HCT116 (cell line): ENCODE results near the gene HEXB. TPM values are rescaled to one million over a fixed set of nuclear protein-coding genes. Genes with fewer than 3 reads are reported as not detected.

Experiments
- ATAC-seq: fragments of 200-7000 bp; cut with Tn5 transposase; 2 replicates; pipeline ENCODE4 v1.9.1; 2020; ENCODE audit warnings: mild to moderate bottlenecking, moderate library complexity
- BruUV-seq: library from RNA; stranded (reverse); fragments of 400-500 nt; replicated peaks from 2 replicates; lab custom pipeline; 2021; lab: Mats Ljungman, UMichigan
- CTCF ChIA-PET: fragments of 300-600 bp; sonication (Branson Sonifier 250); formaldehyde crosslinking; loops from one replicate; lab custom pipeline; 2021; ENCODE audit warnings: antibody characterized with exemption; lab: Charles Lee
- POLR2A ChIA-PET: fragments of 300-600, 350-600 bp; sonication (Branson Sonifier 250); formaldehyde crosslinking; loops from one replicate; lab custom pipeline; 2021; ENCODE audit warnings: antibody characterized with exemption; lab: Charles Lee
- RAD21 ChIA-PET, 2 experiments: fragments of 300-600 bp; sonication (Branson Sonifier 250); formaldehyde crosslinking; loops; one replicate each; lab custom pipeline; 2023; ENCODE audit warnings: low total read pairs in 2 of 2; ENCODE audit not compliant: uncharacterized antibody in 2 of 2, unreplicated experiment in 2 of 2, low non-redundant PET in 1 of 2; lab: Charles Lee
- DNase-seq: peaks from one replicate; pipeline ENCODE4 v3.0.0-alpha.2; 2010; ENCODE audit warnings: low read depth, low spot score
- H2AFZ ChIP-seq: fragments of 200-600 bp; shearing (Covaris generic), sonication (generic); 2 replicates; pipeline ENCODE4 v1.6.1; 2017; ENCODE audit warnings: low read depth, mixed run types, mixed read lengths, antibody characterized with exemption, low read length; ENCODE audit not compliant: poor library complexity, severe bottlenecking
- H3K27ac ChIP-seq: 2 replicates; pipeline ENCODE4 v1.5.1; 2012; ENCODE audit warnings: low read depth, low read length
- H3K27me3 ChIP-seq: fragments of 200-600 bp; sonication (generic); 2 replicates; pipeline ENCODE4 v1.6.1; 2016; ENCODE audit warnings: mixed run types, low read length, mixed read lengths; ENCODE audit not compliant: insufficient read depth
- H3K36me3 ChIP-seq, 2 experiments: fragments of 200-500 bp in 1 of 2; fragments of 200-600 bp in 1 of 2; sonication (Bioruptor generic) in 1 of 2; sonication (generic) in 1 of 2; 2 replicates each; pipeline versions ENCODE4 v1.5.1 to v1.6.1; 2014 to 2016; ENCODE audit warnings: low read length in 2 of 2, inconsistent platforms in 1 of 2, mixed read lengths in 1 of 2, mixed run types in 1 of 2; ENCODE audit not compliant: insufficient read depth in 2 of 2, control insufficient read depth in 1 of 2
- H3K4me1 ChIP-seq, 2 experiments: fragments of 200-600 bp in 1 of 2; sonication (generic) in 1 of 2; 2 replicates each; pipeline versions ENCODE4 v1.5.1 to v1.6.1; 2012 to 2017; ENCODE audit warnings: low read length in 2 of 2, inconsistent platforms in 1 of 2, mild to moderate bottlenecking in 1 of 2, mixed read lengths in 1 of 2, mixed run types in 1 of 2, moderate library complexity in 1 of 2; ENCODE audit not compliant: insufficient read depth in 2 of 2, control insufficient read depth in 1 of 2
- H3K4me2 ChIP-seq: fragments of 200-600 bp; sonication (generic); 2 replicates; pipeline ENCODE4 v1.6.1; 2017; ENCODE audit warnings: mixed run types, low read length, mixed read lengths
- H3K4me3 ChIP-seq, 2 experiments: fragments of 200-600 bp in 1 of 2; sonication (generic) in 1 of 2; replicated peaks in 1 of 2; 2 replicates each; pipeline ENCODE4 v1.5.1; 2011 to 2016; ENCODE audit warnings: low read length in 2 of 2, control low read depth in 1 of 2, low read depth in 1 of 2, mild to moderate bottlenecking in 1 of 2, mixed read lengths in 1 of 2, mixed run types in 1 of 2
- H3K79me2 ChIP-seq: fragments of 200-600 bp; sonication (generic); 2 replicates; pipeline ENCODE4 v1.6.1; 2017; ENCODE audit warnings: mild to moderate bottlenecking, mixed run types, low read length, moderate library complexity, mixed read lengths; ENCODE audit not compliant: insufficient read depth
- H3K9ac ChIP-seq: fragments of 200-600 bp; sonication (generic); 2 replicates; pipeline ENCODE4 v1.6.1; 2016; ENCODE audit warnings: low read length, mixed read lengths
- H3K9me2 ChIP-seq: fragments of 200-600 bp; sonication (generic), shearing (Covaris generic); 2 replicates; pipeline ENCODE4 v1.6.1; 2017; ENCODE audit warnings: mixed run types, mild to moderate bottlenecking, moderate library complexity; ENCODE audit not compliant: insufficient read depth
- H3K9me3 ChIP-seq, 2 experiments: fragments of 200-500 bp in 1 of 2; fragments of 200-600 bp in 1 of 2; sonication (Bioruptor generic) in 1 of 2; sonication (generic) in 1 of 2; 2 replicates each; pipeline ENCODE4 v1.6.1; 2014 to 2017; ENCODE audit warnings: low read length in 2 of 2, mixed read lengths in 2 of 2, inconsistent platforms in 1 of 2, low read depth in 1 of 2, mild to moderate bottlenecking in 1 of 2, mixed run types in 1 of 2, moderate library complexity in 1 of 2; ENCODE audit not compliant: control insufficient read depth in 1 of 2, insufficient read depth in 1 of 2
- H4K20me1 ChIP-seq: fragments of 200-600 bp; sonication (generic), shearing (Covaris generic); 2 replicates; pipeline ENCODE4 v1.6.1; 2017; ENCODE audit warnings: mixed run types, mild to moderate bottlenecking, moderate library complexity; ENCODE audit not compliant: insufficient read depth
- ATF3 ChIP-seq: IDR thresholded peaks from 2 replicates; pipeline ENCODE4 v1.6.1; 2012
- EZH2phosphoT487 ChIP-seq: fragments of 200-600 bp; IDR thresholded peaks from 2 replicates; pipeline ENCODE4 v1.6.1; 2018; ENCODE audit warnings: antibody characterized with exemption, borderline replicate concordance
- POLR2AphosphoS5 ChIP-seq: IDR thresholded peaks from 2 replicates; pipeline ENCODE4 v1.6.1; 2011; ENCODE audit warnings: mild to moderate bottlenecking, low read depth, low read length, moderate library complexity
- RAD21 ChIP-seq: IDR thresholded peaks from 2 replicates; pipeline ENCODE4 v1.6.1; 2012; ENCODE audit warnings: low read depth, mild to moderate bottlenecking
- REST ChIP-seq: IDR thresholded peaks from 2 replicates; pipeline ENCODE4 v1.6.1; 2012; ENCODE audit warnings: low read depth
- SIN3A ChIP-seq: IDR thresholded peaks from 2 replicates; pipeline ENCODE4 v1.6.1; 2012; ENCODE audit warnings: low read depth
- SP1 ChIP-seq: IDR thresholded peaks from 2 replicates; pipeline ENCODE4 v1.6.1; 2012; ENCODE audit warnings: low read depth
- TCF7L2 ChIP-seq: IDR thresholded peaks from 2 replicates; pipeline ENCODE4 v1.7.0; 2011; ENCODE audit warnings: borderline replicate concordance, inconsistent platforms; ENCODE audit not compliant: insufficient read depth, insufficient read length; ENCODE audit errors: extremely low read depth
- ZBTB33 ChIP-seq: IDR thresholded peaks from 2 replicates; pipeline ENCODE4 v1.6.1; 2011; ENCODE audit warnings: mild to moderate bottlenecking, low read length, moderate library complexity; ENCODE audit not compliant: insufficient replicate concordance; ENCODE audit errors: extremely low read depth
- ZNF274 ChIP-seq: fragments of 200-500 bp; sonication (Bioruptor generic); IDR thresholded peaks from 2 replicates; pipeline ENCODE4 v1.6.1; 2014; ENCODE audit warnings: mild to moderate bottlenecking, low read depth, low read length, inconsistent platforms
- intact Hi-C: fragments of 100-400 bp; cut with micrococcal nuclease; formaldehyde crosslinking; loops from 2 replicates; pipeline ENCODE4 v1.10.0; 2022
- total RNA-seq: library from RNA; stranded (reverse); gene quantifications from one replicate; pipeline ENCODE4 v1.2.1, GENCODE V29; 2021; ENCODE audit not compliant: unreplicated experiment
- TF ChIP-seq, protein P1 (sequence below): IDR thresholded peaks from 2 replicates; pipeline ENCODE4 v1.6.1; 2012
- TF ChIP-seq, protein P2 (sequence below), 3 experiments: fragments of 200-600 bp in 1 of 3; sonication (generic) in 1 of 3; IDR thresholded peaks in 2 of 3; conservative IDR thresholded peaks in 1 of 3; 2 replicates each; pipeline ENCODE4 v1.5.1; 2012 to 2017; ENCODE audit warnings: low read depth in 2 of 3, low read length in 2 of 3, antibody characterized with exemption in 1 of 3, borderline replicate concordance in 1 of 3, control low read depth in 1 of 3, mild to moderate bottlenecking in 1 of 3, mixed read lengths in 1 of 3, mixed run types in 1 of 3, moderate library complexity in 1 of 3; ENCODE audit not compliant: insufficient read depth in 1 of 3

HEXB gene
- total RNA-seq, 1 experiment from 2014 or later, result 123 TPM

GRCh38 chr5:74693191-74693590 is 8.2 kb downstream of the HEXB start:
- H3K9ac ChIP-seq, result no peak overlapping the region
- no peaks in the 10 kb centered on the region for H3K79me2 ChIP-seq
- H3K36me3 ChIP-seq, result peaks cover 19% of the 10 kb centered on the region in 2 experiments; a peak in 3 of 4 replicates
- H3K4me2 ChIP-seq, result no peak overlapping the region
- no peak for DNase-seq
- 0 out of 4 replicates have a peak, but pooled peaks cover 0 to 3% of the 10 kb centered on the region in 2 experiments for H3K4me1 ChIP-seq
- no TSS peak for BruUV-seq
- CTCF ChIA-PET, result no interaction called here
- no peaks in the 10 kb centered on the region for H4K20me1 ChIP-seq
- H3K4me3 ChIP-seq, result no peak overlapping the region
- intact Hi-C loops, result no loop called here
- RAD21 ChIA-PET, result no interaction called here
- no peaks in the 10 kb centered on the region for H3K9me3 ChIP-seq
- ATAC-seq, result no peak
- POLR2A ChIA-PET, result no interaction called here
- H3K27ac ChIP-seq, result no peak overlapping the region
- no peaks in the 10 kb centered on the region for H3K9me2 ChIP-seq
- TF ChIP-seq EZH2phosphoT487 (no peak), TCF7L2 (no peak), RAD21 (no peak), SP1 (no peak), ZBTB33 (no peak), SIN3A (no peak)
- H2AFZ ChIP-seq, result no peak overlapping the region
- no peaks in the 10 kb centered on the region for H3K27me3 ChIP-seq

GRCh38 chr5:74717596-74717995 is 32.6 kb downstream of the HEXB start:
- ChIA-PET CTCF (no interaction called here), RAD21 (no interaction called here), POLR2A (no interaction called here)
- Histone ChIP-seq H3K27ac (no peak overlapping the region), H3K9me3 (no peaks in the 10 kb centered on the region), H3K79me2 (no peaks in the 10 kb centered on the region), H3K36me3 (peaks cover 20 to 33% of the 10 kb centered on the region in 2 experiments), H4K20me1 (no peaks in the 10 kb centered on the region), H3K9ac (no peak overlapping the region), H3K4me1 (no peaks in the 10 kb centered on the region), H3K4me2 (no peak overlapping the region), H3K9me2 (no peaks in the 10 kb centered on the region), H2AFZ (no peak overlapping the region), H3K4me3 (no peak overlapping the region), H3K27me3 (no peaks in the 10 kb centered on the region)
- intact Hi-C loops, result no loop called here
- DNase-seq, result no peak
- no TSS peak for BruUV-seq
- ATAC-seq, result no peak
- no peak for TF ChIP-seq POLR2AphosphoS5
- no peak for TF ChIP-seq ZNF274
- TF ChIP-seq REST, result no peak
- TF ChIP-seq, protein P1, sequence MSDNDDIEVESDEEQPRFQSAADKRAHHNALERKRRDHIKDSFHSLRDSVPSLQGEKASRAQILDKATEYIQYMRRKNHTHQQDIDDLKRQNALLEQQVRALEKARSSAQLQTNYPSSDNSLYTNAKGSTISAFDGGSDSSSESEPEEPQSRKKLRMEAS, result no peak
- TF ChIP-seq, protein P2, sequence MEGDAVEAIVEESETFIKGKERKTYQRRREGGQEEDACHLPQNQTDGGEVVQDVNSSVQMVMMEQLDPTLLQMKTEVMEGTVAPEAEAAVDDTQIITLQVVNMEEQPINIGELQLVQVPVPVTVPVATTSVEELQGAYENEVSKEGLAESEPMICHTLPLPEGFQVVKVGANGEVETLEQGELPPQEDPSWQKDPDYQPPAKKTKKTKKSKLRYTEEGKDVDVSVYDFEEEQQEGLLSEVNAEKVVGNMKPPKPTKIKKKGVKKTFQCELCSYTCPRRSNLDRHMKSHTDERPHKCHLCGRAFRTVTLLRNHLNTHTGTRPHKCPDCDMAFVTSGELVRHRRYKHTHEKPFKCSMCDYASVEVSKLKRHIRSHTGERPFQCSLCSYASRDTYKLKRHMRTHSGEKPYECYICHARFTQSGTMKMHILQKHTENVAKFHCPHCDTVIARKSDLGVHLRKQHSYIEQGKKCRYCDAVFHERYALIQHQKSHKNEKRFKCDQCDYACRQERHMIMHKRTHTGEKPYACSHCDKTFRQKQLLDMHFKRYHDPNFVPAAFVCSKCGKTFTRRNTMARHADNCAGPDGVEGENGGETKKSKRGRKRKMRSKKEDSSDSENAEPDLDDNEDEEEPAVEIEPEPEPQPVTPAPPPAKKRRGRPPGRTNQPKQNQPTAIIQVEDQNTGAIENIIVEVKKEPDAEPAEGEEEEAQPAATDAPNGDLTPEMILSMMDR (IDR thresholded peaks at IDR 0.05 in 2 of 3, conservative IDR thresholded peaks at IDR 0.05 in 1 of 3; ENCODE audit: borderline replicate concordance in 1 of 3, insufficient read depth in 1 of 3, low read depth in 2 of 3, low read length in 2 of 3), result no peak
- no peak for TF ChIP-seq ATF3
- no peak for TF ChIP-seq SIN3A
